GM19468 (cell line): ENCODE measurements around the gene MDFIC.

Experiments
- ATAC-seq: cut with Tn5 transposase; IDR thresholded peaks from one replicate; pipeline ENCODE4 v1.9.1; 2021; ENCODE audit warnings: mild to moderate bottlenecking, moderate library complexity, moderate number of reproducible peaks; ENCODE audit not compliant: unreplicated experiment; ENCODE audit errors: extremely low read depth

The MDFIC gene

GRCh38 chr7:115032715-115033703, 111.1 kb downstream of the MDFIC start:
- no peak for ATAC-seq

- ATAC-seq, result no peak
Measured at GRCh38 chr7:115033917-115034459, 112.1 kb downstream of the MDFIC start.

GRCh38 chr7:115034515-115034914, 112.6 kb downstream of the MDFIC start:
- no peak for ATAC-seq

- no peak for ATAC-seq
Measured at GRCh38 chr7:115037128-115037802, 115.4 kb downstream of the MDFIC start.

GRCh38 chr7:115038158-115038557, 116.3 kb downstream of the MDFIC start:
- ATAC-seq, result no peak

GRCh38 chr7:115040057-115040456, 118.2 kb downstream of the MDFIC start:
- ATAC-seq, result no peak

- ATAC-seq, result no peak
Measured at GRCh38 chr7:115040495-115040894, 118.6 kb downstream of the MDFIC start.

- ATAC-seq, result no peak
Measured at GRCh38 chr7:115042596-115042995, 120.7 kb downstream of the MDFIC start.

GRCh38 chr7:115043605-115044004, 121.7 kb downstream of the MDFIC start:
- no peak for ATAC-seq

- ATAC-seq, result no peak
Measured at GRCh38 chr7:115044224-115044623, 122.3 kb downstream of the MDFIC start.

- no peak for ATAC-seq
Measured at GRCh38 chr7:115047958-115048720, 126.2 kb downstream of the MDFIC start.

GRCh38 chr7:115052706-115053105, 130.8 kb downstream of the MDFIC start:
- ATAC-seq, result no peak

- no peak for ATAC-seq
Measured at GRCh38 chr7:115054478-115055065, 132.7 kb downstream of the MDFIC start.

GRCh38 chr7:115056019-115056418, 134.1 kb downstream of the MDFIC start:
- ATAC-seq, result no peak

- no peak for ATAC-seq
Measured at GRCh38 chr7:115058726-115059125, 136.8 kb downstream of the MDFIC start.

GRCh38 chr7:115059321-115059720, 137.4 kb downstream of the MDFIC start:
- no peak for ATAC-seq

GRCh38 chr7:115060095-115060870, 138.4 kb downstream of the MDFIC start:
- peak; percentile 49 for ATAC-seq

- no peak for ATAC-seq
Measured at GRCh38 chr7:115066050-115066449, 144.2 kb downstream of the MDFIC start.

- peak; percentile 33 for ATAC-seq
Measured at GRCh38 chr7:115066634-115067033, 144.7 kb downstream of the MDFIC start.
